Loucy (cell line): ENCODE measurements around the gene PLEKHB2.
"Not testable (repeated sequence)": the region's sequence is repeated elsewhere in the genome, so short reads cannot be mapped to it uniquely, and the experiment has no call there.

ENCODE experiments used
- H2AFZ ChIP-seq: fragments of 200-600 bp; sonication (generic); 2 replicates; pipeline ENCODE4 v1.6.0; 2016; ENCODE audit warnings: antibody characterized with exemption, mild to moderate bottlenecking, low read length, moderate library complexity
- H3F3A ChIP-seq: fragments of 200-600 bp; 2 replicates; pipeline ENCODE4 v1.6.0; 2016; ENCODE audit warnings: antibody characterized with exemption, low read depth, mild to moderate bottlenecking
- H3K27me3 ChIP-seq: fragments of 200-600 bp; sonication (generic); 2 replicates; pipeline ENCODE4 v1.6.1; 2014; ENCODE audit warnings: low read length, mild to moderate bottlenecking; ENCODE audit not compliant: insufficient read depth, poor library complexity, severe bottlenecking
- H3K36me3 ChIP-seq: fragments of 200-600 bp; sonication (generic); 2 replicates; pipeline ENCODE4 v1.6.1; 2016; ENCODE audit warnings: low read length; ENCODE audit not compliant: insufficient read depth
- H3K4me1 ChIP-seq: fragments of 200-600 bp; sonication (generic); 2 replicates; pipeline ENCODE4 v1.5.1; 2014; ENCODE audit warnings: low read length, mild to moderate bottlenecking; ENCODE audit not compliant: insufficient read depth, poor library complexity, severe bottlenecking
- H3K4me2 ChIP-seq: fragments of 200-600 bp; sonication (generic); 2 replicates; pipeline ENCODE4 v1.6.0; 2014; ENCODE audit warnings: antibody characterized with exemption, low read length, low read depth, mild to moderate bottlenecking; ENCODE audit not compliant: poor library complexity, severe bottlenecking
- H3K4me3 ChIP-seq: fragments of 200-600 bp; sonication (generic); 2 replicates; pipeline ENCODE4 v1.5.1; 2014; ENCODE audit warnings: low read length, mild to moderate bottlenecking, mixed read lengths; ENCODE audit not compliant: poor library complexity, severe bottlenecking
- H3K79me2 ChIP-seq: fragments of 200-600 bp; sonication (generic); 2 replicates; pipeline ENCODE4 v1.6.1; 2014; ENCODE audit warnings: low read length; ENCODE audit not compliant: insufficient read depth
- H3K9ac ChIP-seq: fragments of 200-600 bp; sonication (generic); 2 replicates; pipeline ENCODE4 v1.6.0; 2014; ENCODE audit warnings: mild to moderate bottlenecking, low read depth, low read length, moderate library complexity; ENCODE audit not compliant: poor library complexity, severe bottlenecking
- H3K9me2 ChIP-seq: fragments of 200-600 bp; sonication (generic); replicated peaks from 2 replicates; pipeline ENCODE4 v1.6.1; 2016; ENCODE audit warnings: low read depth, low read length, mixed read lengths
- H3K9me3 ChIP-seq: fragments of 200-600 bp; sonication (generic); 2 replicates; pipeline ENCODE4 v1.6.1; 2014; ENCODE audit warnings: mild to moderate bottlenecking, antibody characterized with exemption, low read length, low read depth; ENCODE audit not compliant: insufficient read depth
- H4K20me1 ChIP-seq: fragments of 200-600 bp; sonication (generic); 2 replicates; pipeline ENCODE4 v1.6.0; 2014; ENCODE audit warnings: antibody characterized with exemption, low read length, mild to moderate bottlenecking; ENCODE audit not compliant: insufficient read depth, poor library complexity, severe bottlenecking
- EZH2phosphoT487 ChIP-seq: fragments of 200-600 bp; IDR thresholded peaks from 2 replicates; pipeline ENCODE4 v1.6.1; 2018; ENCODE audit warnings: antibody characterized with exemption, mild to moderate bottlenecking, moderate library complexity, borderline replicate concordance
- TF ChIP-seq, protein P1 (sequence below): fragments of 200-600 bp; sonication (generic); conservative IDR thresholded peaks from 2 replicates; pipeline ENCODE4 v1.5.1; 2014; ENCODE audit warnings: mild to moderate bottlenecking, antibody characterized with exemption, low read length

Gene PLEKHB2

DNA sequence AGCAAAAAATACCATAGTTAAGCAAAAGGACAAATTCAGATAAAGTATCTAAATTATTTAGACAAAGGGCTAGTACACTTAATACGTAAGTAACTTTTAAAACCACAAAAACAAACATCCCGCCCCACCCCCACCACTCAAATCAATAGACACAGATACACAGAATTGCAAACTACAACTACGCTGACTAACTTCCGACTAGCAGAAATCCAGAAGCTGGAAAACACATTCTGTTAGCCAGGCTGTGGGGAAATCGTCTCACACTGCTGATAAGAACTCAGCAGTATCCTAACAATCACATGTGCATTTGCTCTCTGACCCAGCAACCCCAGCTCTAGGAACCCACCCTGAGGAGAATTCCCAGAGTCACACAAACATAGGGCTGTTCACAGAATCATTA, 28.4 kb upstream of the PLEKHB2 start:
- Histone ChIP-seq H3F3A (no peaks in the 10 kb centered on the region), H3K9me2 (no peaks in the 10 kb centered on the region), H3K9me3 (no peaks in the 10 kb centered on the region), H3K9ac (no peak overlapping the region), H2AFZ (no peak overlapping the region), H3K4me2 (no peak overlapping the region), H4K20me1 (peaks cover 54% of the 10 kb centered on the region), H3K4me1 (no peaks in the 10 kb centered on the region), H3K36me3 (peaks cover 87% of the 10 kb centered on the region), H3K27me3 (no peaks in the 10 kb centered on the region), H3K79me2 (peaks cover 86% of the 10 kb centered on the region; the same call in 1 of the 2 replicates), H3K4me3 (no peak overlapping the region)
- TF ChIP-seq, protein P1, sequence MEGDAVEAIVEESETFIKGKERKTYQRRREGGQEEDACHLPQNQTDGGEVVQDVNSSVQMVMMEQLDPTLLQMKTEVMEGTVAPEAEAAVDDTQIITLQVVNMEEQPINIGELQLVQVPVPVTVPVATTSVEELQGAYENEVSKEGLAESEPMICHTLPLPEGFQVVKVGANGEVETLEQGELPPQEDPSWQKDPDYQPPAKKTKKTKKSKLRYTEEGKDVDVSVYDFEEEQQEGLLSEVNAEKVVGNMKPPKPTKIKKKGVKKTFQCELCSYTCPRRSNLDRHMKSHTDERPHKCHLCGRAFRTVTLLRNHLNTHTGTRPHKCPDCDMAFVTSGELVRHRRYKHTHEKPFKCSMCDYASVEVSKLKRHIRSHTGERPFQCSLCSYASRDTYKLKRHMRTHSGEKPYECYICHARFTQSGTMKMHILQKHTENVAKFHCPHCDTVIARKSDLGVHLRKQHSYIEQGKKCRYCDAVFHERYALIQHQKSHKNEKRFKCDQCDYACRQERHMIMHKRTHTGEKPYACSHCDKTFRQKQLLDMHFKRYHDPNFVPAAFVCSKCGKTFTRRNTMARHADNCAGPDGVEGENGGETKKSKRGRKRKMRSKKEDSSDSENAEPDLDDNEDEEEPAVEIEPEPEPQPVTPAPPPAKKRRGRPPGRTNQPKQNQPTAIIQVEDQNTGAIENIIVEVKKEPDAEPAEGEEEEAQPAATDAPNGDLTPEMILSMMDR, result no peak
- TF ChIP-seq EZH2phosphoT487, result no peak

DNA sequence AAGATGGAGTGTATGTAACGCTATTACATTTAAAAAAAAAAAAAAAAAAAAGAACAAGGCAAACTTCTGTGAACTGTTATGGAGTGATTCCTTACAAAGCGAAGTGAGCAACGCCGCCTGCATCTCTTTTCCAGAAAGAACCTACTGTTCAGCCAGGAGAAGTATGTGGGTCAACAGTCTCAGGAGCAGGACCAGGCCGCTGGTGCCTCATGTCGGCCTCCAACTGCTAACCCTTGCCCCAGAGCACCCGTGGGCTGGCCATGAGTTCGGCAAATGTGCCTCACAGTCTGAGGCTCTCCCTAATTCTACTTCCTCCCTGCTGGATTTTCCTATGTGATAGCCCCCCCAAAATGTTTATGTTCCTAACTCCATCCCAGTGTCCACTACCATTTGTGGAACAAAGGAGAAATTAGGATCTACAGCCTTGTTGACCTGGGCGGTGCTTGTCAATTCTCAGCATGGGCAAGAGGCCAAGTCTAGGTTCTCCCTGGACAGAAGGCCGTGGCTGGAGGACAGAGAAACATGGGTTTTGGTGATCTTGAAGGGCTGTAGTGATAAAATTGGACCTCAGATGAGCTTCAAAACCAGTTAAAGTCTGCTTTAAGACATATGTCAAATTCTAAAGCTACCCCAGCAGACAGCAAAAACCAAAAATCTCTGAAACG, 27.8 kb upstream of the PLEKHB2 start:
- H3F3A ChIP-seq, result no peaks in the 10 kb centered on the region
- peaks cover 88% of the 10 kb centered on the region for H3K36me3 ChIP-seq
- H3K27me3 ChIP-seq, result no peaks in the 10 kb centered on the region
- H3K4me3 ChIP-seq, result no peak overlapping the region
- peaks cover 57% of the 10 kb centered on the region for H4K20me1 ChIP-seq
- no peaks in the 10 kb centered on the region for H3K9me3 ChIP-seq
- no peak overlapping the region for H2AFZ ChIP-seq
- H3K9ac ChIP-seq, result no peak overlapping the region
- TF ChIP-seq, protein P1, result no peak
- no peak for TF ChIP-seq EZH2phosphoT487
- no peak overlapping the region for H3K4me2 ChIP-seq
- peaks cover 87% of the 10 kb centered on the region for H3K79me2 ChIP-seq
- H3K4me1 ChIP-seq, result no peaks in the 10 kb centered on the region
- no peaks in the 10 kb centered on the region for H3K9me2 ChIP-seq

DNA sequence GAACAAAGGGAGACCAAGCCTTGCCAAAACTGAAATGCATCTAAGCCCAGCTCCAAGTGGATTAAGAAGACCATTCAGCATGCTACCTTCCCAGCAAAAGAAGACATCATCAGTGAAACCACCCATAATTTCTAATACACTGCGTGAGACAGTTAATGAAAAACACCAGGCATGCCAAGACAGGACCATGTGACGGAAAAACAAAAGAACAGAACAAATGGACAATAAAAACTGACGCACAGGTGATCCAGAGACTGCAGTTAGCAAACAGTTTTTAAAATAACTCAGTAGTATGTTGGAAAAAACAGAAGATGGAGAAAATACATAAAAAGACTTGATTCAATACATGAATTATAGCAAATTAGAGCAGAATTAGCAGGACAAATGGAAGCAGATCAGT, 27.2 kb upstream of the PLEKHB2 start:
- Histone ChIP-seq H3K9me3 (no peaks in the 10 kb centered on the region), H3F3A (no peaks in the 10 kb centered on the region), H3K4me1 (no peaks in the 10 kb centered on the region), H3K27me3 (no peaks in the 10 kb centered on the region), H3K9ac (no peak overlapping the region), H3K9me2 (no peaks in the 10 kb centered on the region), H3K79me2 (peaks cover 88% of the 10 kb centered on the region), H2AFZ (no peak overlapping the region), H4K20me1 (peaks cover 58% of the 10 kb centered on the region), H3K4me2 (no peak overlapping the region), H3K4me3 (no peak overlapping the region), H3K36me3 (peaks cover 88% of the 10 kb centered on the region)
- TF ChIP-seq EZH2phosphoT487, result no peak
- TF ChIP-seq, protein P1, result no peak

DNA sequence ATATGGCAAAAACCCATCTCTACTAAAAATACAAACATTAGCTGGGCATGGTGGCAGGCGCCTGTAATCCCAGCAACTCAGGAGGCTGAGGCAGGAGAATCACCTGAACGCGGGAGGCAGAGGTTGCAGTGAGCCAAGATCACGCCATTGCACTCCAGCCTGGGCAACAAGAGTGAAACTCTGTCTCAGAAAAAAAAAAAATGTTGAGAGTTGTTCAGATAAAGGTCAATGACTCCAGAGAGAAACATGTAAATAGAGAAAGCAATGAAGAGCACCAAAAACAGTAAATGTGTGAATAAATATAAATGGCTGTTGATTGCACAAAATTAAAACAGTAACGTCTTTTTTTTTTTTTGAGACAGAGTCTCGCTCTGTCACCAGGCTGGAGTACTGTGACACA, 25.2 kb upstream of the PLEKHB2 start:
- not testable (repeated sequence) for H3K9me3 ChIP-seq, H2AFZ ChIP-seq, H3K9ac ChIP-seq, H3K4me2 ChIP-seq, H3K4me3 ChIP-seq, H3K4me1 ChIP-seq, H3K27me3 ChIP-seq, H3K9me2 ChIP-seq, H3F3A ChIP-seq
- Histone ChIP-seq H3K79me2 (peaks cover 88% of the 10 kb centered on the region), H3K36me3 (peaks cover 72% of the 10 kb centered on the region), H4K20me1 (peaks cover 64% of the 10 kb centered on the region)
